Dermis lymphatic vessel endothelial cell (primary cell): Measurements from ENCODE around the gene PAK4. TPM values are rescaled to one million over a fixed set of nuclear protein-coding genes. Genes with fewer than 3 reads are reported as not detected.

ENCODE experiments used
- total RNA-seq: library from RNA; depleted of rRNA; stranded (reverse); fragments of >200 nt; gene quantifications from 2 replicates; pipeline ENCODE4 v1.2.1, GENCODE V29; 2014

PAK4 gene
- total RNA-seq: 3.1 and 4.6 TPM in 2 replicates

GRCh38 chr19:39125554-39126311 is at the start of gene PAK4:
Gene PAK4 (plus strand): TSS chr19:39125786. CDS start chr19:39169554, 43,768 bp downstream.

GRCh38 chr19:39083983-39084731 is 41.4 kb upstream of the PAK4 start, which contains the start of gene ACP7:
Gene ACP7 (plus strand): TSS chr19:39084368. CDS start chr19:39085270, 902 bp downstream.

GRCh38 chr19:39196860-39197562 is 71.4 kb downstream of the PAK4 start, which contains the start of gene NCCRP1:
Gene NCCRP1 (plus strand): TSS chr19:39196964. CDS start chr19:39196983, 19 bp downstream.

GRCh38 chr19:39203372-39204341 is 78.1 kb downstream of the PAK4 start, which contains the start of gene SYCN:
Gene SYCN (minus strand): TSS chr19:39204263. CDS start chr19:39204254, 9 bp downstream.

Other genes starting within 250 kb of the PAK4 start
- gene RINL, start 247.5 kb upstream of the PAK4 start, total RNA-seq: 9.9 and 10.7 TPM in 2 replicates
- gene SIRT2, start 226.2 kb upstream of the PAK4 start, total RNA-seq: 78.6 and 82.8 TPM in 2 replicates
- gene NFKBIB, start 225.8 kb upstream of the PAK4 start, total RNA-seq: 6.5 and 10.4 TPM in 2 replicates
- gene CCER2, start 213.6 kb upstream of the PAK4 start, total RNA-seq: not detected in 2 replicates
- 16.9 and 23.1 TPM in 2 replicates for gene SARS2, start 195.0 kb upstream of the PAK4 start, total RNA-seq
- gene MRPS12, start 194.8 kb upstream of the PAK4 start, total RNA-seq: 35.8 and 37.0 TPM in 2 replicates
- gene FBXO17, start 150.0 kb upstream of the PAK4 start, total RNA-seq: 15.8 and 23.6 TPM in 2 replicates
- 0.52 and 0.76 TPM in 2 replicates for gene FBXO27, start 93.2 kb upstream of the PAK4 start, total RNA-seq
- under 0.01 TPM in 1 of 2 replicates, not detected in the other for gene ACP7, start 41.4 kb upstream of the PAK4 start, total RNA-seq
- not detected in 2 replicates for gene NCCRP1, start 71.2 kb downstream of the PAK4 start, total RNA-seq
- gene SYCN, start 78.5 kb downstream of the PAK4 start, total RNA-seq: not detected in 2 replicates
- gene IFNL3, start 119.2 kb downstream of the PAK4 start, total RNA-seq: not detected in 2 replicates
- not detected in 2 replicates for gene IFNL4, start 123.1 kb downstream of the PAK4 start, total RNA-seq
- not detected in 2 replicates for gene IFNL2, start 142.6 kb downstream of the PAK4 start, total RNA-seq
- gene IFNL1, start 170.6 kb downstream of the PAK4 start, total RNA-seq: not detected in 2 replicates
- gene LRFN1, start 195.1 kb downstream of the PAK4 start, total RNA-seq: 0.22 and 0.43 TPM in 2 replicates
- 326 and 329 TPM in 2 replicates for gene GMFG, start 210.3 kb downstream of the PAK4 start, total RNA-seq
- gene SAMD4B, start 216.6 kb downstream of the PAK4 start, total RNA-seq: 21.3 and 27.1 TPM in 2 replicates